AG04449 (cell line): ENCODE data around the gene PI4KB.

Source experiments
- CTCF ChIA-PET: fragments of 350-600 bp; formaldehyde crosslinking; extraction: SDS; loops from one replicate; lab custom pipeline; 2021; ENCODE audit warnings: antibody characterized with exemption; lab: Yijun Ruan, JAX
- POLR2A ChIA-PET: fragments of 400-600, 350-600 bp; formaldehyde crosslinking; extraction: SDS; loops from one replicate; lab custom pipeline; 2020; ENCODE audit warnings: antibody characterized with exemption, inconsistent platforms; lab: Yijun Ruan, JAX
- DNase-seq: peaks from one replicate; pipeline ENCODE4 v3.0.0-alpha.2; 2010; ENCODE audit warnings: low read depth, low spot score
- H3K4me3 ChIP-seq: 2 replicates; pipeline ENCODE4 v1.5.1; 2011; ENCODE audit warnings: low read depth, mild to moderate bottlenecking, control low read depth, low read length
- CTCF ChIP-seq: IDR thresholded peaks from one replicate; pipeline ENCODE4 v1.5.1; 2011; ENCODE audit warnings: mild to moderate bottlenecking, moderate library complexity, low read length, control low read depth, inconsistent platforms; ENCODE audit not compliant: insufficient read depth; ENCODE audit errors: missing control alignments

PI4KB gene

GRCh38 chr1:151327223-151327902, at the start of gene PI4KB:
Gene PI4KB (minus strand): TSS chr1:151327416. CDS start chr1:151316481, 10,935 bp downstream.
- ChIA-PET POLR2A (interaction anchor here (0.6 to 2.5 kb wide), 8 partner anchors 10 to 138 kb away, joined by 3 to 28 read pairs (median 4); partner anchors contain the start of genes VPS72 and ZNF687), CTCF (interaction anchor here (0.8 to 15.5 kb wide), 9 partner anchors 11 to 228 kb away, joined by 3 to 235 read pairs (median 5); no protein-coding TSS in a partner anchor)
- TF ChIP-seq CTCF: no peak
- DNase-seq: peak; percentile 82
- H3K4me3 ChIP-seq: peak within 1 kb of the TSS; percentile 81

- CTCF ChIA-PET: interaction anchor here (2.1 kb wide), 1 partner anchor 32 kb away, joined by 10 read pairs; no protein-coding TSS in a partner anchor
- no peak overlapping the region for H3K4me3 ChIP-seq
- POLR2A ChIA-PET: interaction anchor here (0.6 kb wide), 1 partner anchor 14 kb away, joined by 3 read pairs; no protein-coding TSS in a partner anchor
- DNase-seq: no peak
- no peak for TF ChIP-seq CTCF
These were observed 46.0 kb upstream of the PI4KB start for GRCh38 chr1:151373196-151373595.

DNA sequence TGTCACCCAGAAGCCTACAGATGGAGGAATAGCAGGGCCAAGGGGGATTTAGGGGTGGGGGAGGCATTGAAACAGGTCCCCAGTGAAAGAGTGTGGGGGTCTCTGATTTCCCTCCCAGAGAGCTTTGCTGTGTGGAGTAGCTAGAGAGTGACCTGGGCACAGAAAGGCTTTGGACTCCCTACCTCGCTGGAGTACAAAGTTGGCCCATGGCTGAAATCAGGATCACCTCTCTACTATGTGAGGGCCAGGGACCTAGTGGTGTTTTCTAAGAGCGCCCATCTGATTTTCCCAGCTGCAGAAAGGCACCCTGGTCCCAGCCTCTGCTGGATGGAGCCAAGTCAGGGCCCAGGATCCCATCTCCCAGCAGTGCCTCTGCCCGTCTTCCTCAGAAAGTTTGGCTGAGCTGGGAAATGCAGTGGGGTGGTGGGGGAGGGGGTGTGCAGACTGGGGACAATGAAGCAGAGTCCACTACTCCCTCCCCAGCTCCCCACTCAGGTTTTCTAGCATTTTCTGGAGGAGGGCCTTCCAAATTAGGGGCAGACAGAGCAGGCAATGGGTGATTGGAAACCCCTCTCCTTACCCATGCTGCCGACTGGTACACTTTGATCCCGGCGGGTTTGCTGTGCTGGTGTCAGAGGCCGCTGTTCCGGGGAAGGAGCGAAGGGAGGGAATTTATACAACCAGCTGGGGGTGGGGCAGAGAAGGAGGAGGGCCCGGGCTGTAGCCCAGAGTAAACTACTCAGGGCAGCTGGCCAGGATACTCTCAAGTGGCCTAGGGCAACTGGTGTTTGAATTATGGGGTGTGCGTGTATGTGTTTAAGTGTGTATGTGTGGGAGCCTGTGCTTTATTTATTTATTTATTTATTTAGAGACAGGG, 45.1 kb upstream of the PI4KB start, which contains the start of gene SELENBP1:
Gene SELENBP1 (minus strand): TSS at position 648 of the 877 bp plus-strand sequence. CDS start 64 bp downstream, at position 584.
- peak within 1 kb of the TSS; percentile 56 for H3K4me3 ChIP-seq
- DNase-seq: peak; percentile 12
- no peak for TF ChIP-seq CTCF
- ChIA-PET POLR2A (interaction anchor here (0.6 to 0.7 kb wide), 2 partner anchors 13 to 271 kb away, joined by 3 read pairs; no protein-coding TSS in a partner anchor), CTCF (interaction anchor here (2.1 kb wide), 1 partner anchor 32 kb away, joined by 10 read pairs; no protein-coding TSS in a partner anchor)

DNA sequence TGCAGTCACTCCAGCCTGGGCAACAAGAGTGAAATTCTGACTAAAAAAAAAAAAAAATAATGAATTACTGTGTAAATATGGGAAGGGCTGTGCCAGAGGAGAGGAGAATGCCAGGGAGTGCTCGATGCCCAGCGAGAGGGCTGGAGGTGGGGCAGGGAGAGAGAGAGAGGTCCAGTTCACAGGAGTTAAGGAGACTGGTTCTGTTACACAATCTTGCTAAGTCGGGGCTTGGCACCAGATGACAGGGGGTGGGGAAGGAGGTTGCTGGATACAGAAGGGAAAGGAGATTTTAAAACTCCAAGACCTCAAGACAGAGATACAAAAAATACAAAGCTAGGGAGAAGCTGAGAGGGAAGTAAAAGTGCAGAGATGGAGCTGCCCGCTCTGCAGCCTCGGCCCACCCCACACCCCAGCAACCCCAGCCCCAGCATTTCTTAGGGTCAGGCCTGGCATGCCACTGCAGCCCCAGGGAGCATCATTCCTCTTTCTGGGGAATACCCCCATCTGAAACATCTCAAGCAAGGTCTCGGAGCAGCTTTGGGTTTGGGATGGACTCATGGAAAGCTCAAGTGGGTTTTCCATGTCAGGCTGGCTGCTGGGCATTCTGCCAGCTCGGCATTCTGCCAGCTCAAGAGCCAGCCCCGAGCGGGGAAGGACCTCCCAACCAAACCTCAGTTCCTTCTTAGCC, 44.3 kb upstream of the PI4KB start:
- DNase-seq: no peak
- no peak for TF ChIP-seq CTCF
- peak overlapping the region; percentile 56 for H3K4me3 ChIP-seq
- POLR2A ChIA-PET: interaction anchor here (0.7 kb wide), 1 partner anchor 270 kb away, joined by 3 read pairs; no protein-coding TSS in a partner anchor
- CTCF ChIA-PET: interaction anchor here (2.1 kb wide), 1 partner anchor 31 kb away, joined by 10 read pairs; no protein-coding TSS in a partner anchor

GRCh38 chr1:151370211-151370911, 43.1 kb upstream of the PI4KB start:
- H3K4me3 ChIP-seq: no peak overlapping the region
- no peak for DNase-seq
- TF ChIP-seq CTCF: no peak
- POLR2A ChIA-PET: no interaction called here
- CTCF ChIA-PET: interaction anchor here (1.9 kb wide), 1 partner anchor 30 kb away, joined by 8 read pairs; no protein-coding TSS in a partner anchor
